ENCODE data around the gene PPCDC.

- TF ChIP-seq CTCF (IDR thresholded peaks at IDR 0.05) (no peak), POLR2A (IDR thresholded peaks at IDR 0.05) (no peak)
Observed at GRCh38 chr15:75056036-75056435, 32.6 kb downstream of the PPCDC start.

Data from adrenal gland (tissue), 5 donors.